Esophagus squamous epithelium (tissue), 5 donors: ENCODE data around the gene RUNX1. TPM values are rescaled to one million over a fixed set of nuclear protein-coding genes. Genes with fewer than 3 reads are reported as not detected.

Experiments used
- DNase-seq: peaks from one replicate; lab custom pipeline; 2025; lab: John Stamatoyannopoulos, UW
- H3K27ac ChIP-seq, 4 donors: fragments of 200-600 bp; sonication (generic); one replicate each; pipeline ENCODE4 v1.5.1; 2016 to 2019; ENCODE audit warnings: mild to moderate bottlenecking in 1 of 4
- H3K27me3 ChIP-seq, 4 donors: fragments of 200-600 bp; sonication (generic); 1 replicate in 3 of 4; 2 replicates in 1 of 4; pipeline versions ENCODE4 v1.5.1 to v1.6.0; 2017 to 2021; ENCODE audit warnings: antibody characterized with exemption in 1 of 4
- H3K36me3 ChIP-seq, 3 donors: fragments of 200-600 bp; sonication (generic); one replicate each; pipeline ENCODE4 v1.5.1; 2016 to 2019
- H3K4me1 ChIP-seq, 3 donors: fragments of 200-600 bp; sonication (generic); one replicate each; pipeline ENCODE4 v1.5.1; 2017 to 2019
- H3K4me3 ChIP-seq, 4 donors: fragments of 200-600 bp; sonication (generic); 1 replicate in 3 of 4; 2 replicates in 1 of 4; pipeline ENCODE4 v1.5.1; 2016 to 2019; ENCODE audit warnings: mild to moderate bottlenecking in 2 of 4, moderate library complexity in 1 of 4
- H3K9me3 ChIP-seq, 3 donors: fragments of 200-600 bp; sonication (generic); one replicate each; pipeline ENCODE4 v1.5.1; 2016 to 2019
- POLR2A ChIP-seq, 4 donors: fragments of 450-650 bp; IDR thresholded peaks; one replicate each; pipeline ENCODE4 v1.6.1; 2017; ENCODE audit warnings: antibody characterized with exemption in 4 of 4, mild to moderate bottlenecking in 4 of 4, moderate library complexity in 3 of 4
- WGBS, 2 donors: methylation state at CpG; one replicate each; pipeline ENCODE4 v1.1.5; 2018; 5-methylcytosine and 5-hydroxymethylcytosine counted together
- intact Hi-C: fragments of 100-400 bp; cut with DNase I; formaldehyde crosslinking; loops from one replicate; pipeline ENCODE4 v1.15.0; 2022
- total RNA-seq, 4 donors: library from RNA; depleted of rRNA; stranded (reverse); fragments of >200 nt; gene quantifications; one replicate each; pipeline ENCODE4 v1.1.0, GENCODE V29; 2016
- TF ChIP-seq, protein P1 (sequence below), 6 experiments: fragments of 450-650 bp in 4 of 6; fragments of 200-600 bp in 2 of 6; sonication (generic) in 2 of 6; IDR thresholded peaks; one replicate each; pipeline ENCODE4 v1.5.1; 2016 to 2019; ENCODE audit warnings: antibody characterized with exemption in 6 of 6, mild to moderate bottlenecking in 4 of 6, moderate library complexity in 4 of 6
- donor health status: DM: yes; HTN: yes; CAD: no.

The RUNX1 gene
- total RNA-seq, 4 donors from 2014 or later = 8.2 to 25.4 (median 18.3) TPM

DNA sequence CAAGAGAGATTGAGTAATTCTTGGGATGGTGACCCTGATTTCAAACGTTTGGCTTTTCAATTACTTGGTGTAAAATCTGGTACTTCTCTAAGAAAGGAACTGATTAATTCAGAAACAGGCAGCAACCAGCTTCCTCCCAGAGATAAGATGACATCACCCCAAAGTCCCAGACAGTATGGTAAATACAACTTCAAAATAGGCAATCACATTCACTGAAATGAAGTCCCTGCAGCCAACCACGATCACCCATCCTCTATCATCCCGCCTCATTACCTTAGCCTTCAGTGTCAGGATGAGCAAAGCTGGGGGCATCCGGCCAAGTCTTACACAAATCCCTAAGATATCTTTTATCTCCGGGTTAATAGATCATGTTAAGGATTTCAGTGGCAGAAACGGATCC is 26.4 kb upstream of the RUNX1 start:
- Histone ChIP-seq H3K4me3 (no peak overlapping the region), H3K9me3 (no peaks in the 10 kb centered on the region), H3K4me1 (no peaks in the 10 kb centered on the region), H3K36me3 (no peaks in the 10 kb centered on the region), H3K27me3 (no peaks in the 10 kb centered on the region), H3K27ac (no peak overlapping the region)
- 46 to 49% methylated on average over 6 of the region's 6 CpGs for WGBS, 2 donors
- intact Hi-C loops = no loop called here
- TF ChIP-seq, protein P1, sequence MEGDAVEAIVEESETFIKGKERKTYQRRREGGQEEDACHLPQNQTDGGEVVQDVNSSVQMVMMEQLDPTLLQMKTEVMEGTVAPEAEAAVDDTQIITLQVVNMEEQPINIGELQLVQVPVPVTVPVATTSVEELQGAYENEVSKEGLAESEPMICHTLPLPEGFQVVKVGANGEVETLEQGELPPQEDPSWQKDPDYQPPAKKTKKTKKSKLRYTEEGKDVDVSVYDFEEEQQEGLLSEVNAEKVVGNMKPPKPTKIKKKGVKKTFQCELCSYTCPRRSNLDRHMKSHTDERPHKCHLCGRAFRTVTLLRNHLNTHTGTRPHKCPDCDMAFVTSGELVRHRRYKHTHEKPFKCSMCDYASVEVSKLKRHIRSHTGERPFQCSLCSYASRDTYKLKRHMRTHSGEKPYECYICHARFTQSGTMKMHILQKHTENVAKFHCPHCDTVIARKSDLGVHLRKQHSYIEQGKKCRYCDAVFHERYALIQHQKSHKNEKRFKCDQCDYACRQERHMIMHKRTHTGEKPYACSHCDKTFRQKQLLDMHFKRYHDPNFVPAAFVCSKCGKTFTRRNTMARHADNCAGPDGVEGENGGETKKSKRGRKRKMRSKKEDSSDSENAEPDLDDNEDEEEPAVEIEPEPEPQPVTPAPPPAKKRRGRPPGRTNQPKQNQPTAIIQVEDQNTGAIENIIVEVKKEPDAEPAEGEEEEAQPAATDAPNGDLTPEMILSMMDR (IDR thresholded peaks at IDR 0.05) = no peak
- no peak for TF ChIP-seq POLR2A (IDR thresholded peaks at IDR 0.05)
- DNase-seq = no peak

DNA sequence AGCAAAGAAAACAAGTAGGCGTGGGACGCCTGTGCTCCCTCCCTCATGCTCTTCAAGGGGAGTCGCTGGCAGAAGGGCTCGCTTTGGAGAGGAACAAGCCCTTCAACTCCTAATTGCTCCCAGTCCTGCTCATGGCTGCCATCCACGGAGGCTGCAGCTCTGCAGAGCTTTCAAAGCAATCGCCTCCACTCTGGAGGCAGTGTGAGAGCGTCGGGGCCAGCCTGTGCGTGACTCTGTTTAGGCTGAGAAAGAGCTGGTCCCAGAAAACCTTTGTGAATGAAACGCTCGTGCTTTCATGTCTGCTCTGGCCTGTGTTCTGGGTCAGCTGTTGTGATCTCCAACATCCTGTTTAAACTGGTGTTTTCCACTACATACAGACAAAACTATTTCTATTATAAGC is 23.9 kb upstream of the RUNX1 start:
- Histone ChIP-seq H3K4me3 (no peak overlapping the region), H3K27me3 (no peaks in the 10 kb centered on the region), H3K9me3 (no peaks in the 10 kb centered on the region), H3K36me3 (no peaks in the 10 kb centered on the region), H3K27ac (peak overlapping the region in 2 of 4 donors; percentile 31 to 34), H3K4me1 (no peaks in the 10 kb centered on the region)
- TF ChIP-seq, protein P1 (IDR thresholded peaks at IDR 0.05) = no peak
- no peak for TF ChIP-seq POLR2A (IDR thresholded peaks at IDR 0.05)
- WGBS, 2 donors = 68 to 77% methylated on average over 9 to 11 of the region's 11 CpGs
- intact Hi-C loops = no loop called here
- no peak for DNase-seq

GRCh38 chr21:35072557-35072956 is 23.5 kb upstream of the RUNX1 start:
- intact Hi-C loops = no loop called here
- Histone ChIP-seq H3K27ac (peak overlapping the region in 1 of 4 donors; percentile 34), H3K27me3 (no peaks in the 10 kb centered on the region), H3K36me3 (no peaks in the 10 kb centered on the region), H3K4me1 (no peaks in the 10 kb centered on the region), H3K4me3 (no peak overlapping the region), H3K9me3 (no peaks in the 10 kb centered on the region)
- no peak for DNase-seq
- TF ChIP-seq, protein P1 (IDR thresholded peaks at IDR 0.05) = no peak
- TF ChIP-seq POLR2A (IDR thresholded peaks at IDR 0.05) = no peak
- WGBS, 2 donors = 53 to 87% methylated on average over 5 of the region's 5 CpGs

- Histone ChIP-seq H3K4me3 (no peak overlapping the region), H3K27me3 (no peaks in the 10 kb centered on the region), H3K4me1 (no peaks in the 10 kb centered on the region), H3K9me3 (no peaks in the 10 kb centered on the region), H3K36me3 (no peaks in the 10 kb centered on the region), H3K27ac (no peak overlapping the region)
- DNase-seq = no peak
- 53 to 61% methylated on average over 2 of the region's 2 CpGs for WGBS, 2 donors
- intact Hi-C loops = no loop called here
- TF ChIP-seq, protein P1 (IDR thresholded peaks at IDR 0.05) = no peak
- no peak for TF ChIP-seq POLR2A (IDR thresholded peaks at IDR 0.05)
Measured at GRCh38 chr21:35071347-35071746, 22.2 kb upstream of the RUNX1 start.

DNA sequence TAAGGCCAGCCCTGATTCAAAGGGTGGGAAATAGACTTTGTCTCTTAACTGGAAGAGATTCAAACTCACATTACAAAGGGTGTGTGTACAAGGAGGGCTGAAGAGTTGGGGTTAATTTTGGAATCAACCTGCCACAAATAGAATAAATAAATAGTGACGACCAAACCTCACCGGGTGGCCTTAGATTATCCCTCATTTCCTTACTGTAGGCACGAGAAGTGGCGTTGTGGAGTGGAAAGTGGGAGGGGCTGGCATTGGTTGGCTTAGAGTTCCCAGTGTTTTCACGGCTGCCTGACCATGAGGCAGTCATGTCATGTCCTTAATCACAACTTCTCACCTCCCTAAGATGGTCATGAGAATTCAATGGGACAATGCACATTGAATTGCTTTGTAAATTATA is 21.3 kb upstream of the RUNX1 start:
- Histone ChIP-seq H3K4me3 (no peak overlapping the region), H3K27ac (no peak overlapping the region), H3K4me1 (no peaks in the 10 kb centered on the region), H3K9me3 (no peaks in the 10 kb centered on the region), H3K27me3 (no peaks in the 10 kb centered on the region), H3K36me3 (no peaks in the 10 kb centered on the region)
- TF ChIP-seq, protein P1 (IDR thresholded peaks at IDR 0.05) = no peak
- no peak for TF ChIP-seq POLR2A (IDR thresholded peaks at IDR 0.05)
- intact Hi-C loops = no loop called here
- 64 to 85% methylated on average over 5 of the region's 5 CpGs for WGBS, 2 donors
- DNase-seq = no peak
